Ishikawa (cell line): Measurements from ENCODE around the gene GRIK4.

Experiments used
- CEBPB ChIP-seq: IDR thresholded peaks from 2 replicates; pipeline ENCODE4 v1.6.1; 2012
- CREB1 ChIP-seq: IDR thresholded peaks from 2 replicates; pipeline ENCODE4 v1.6.1; 2012; ENCODE audit warnings: low read depth
- EGR1 ChIP-seq: IDR thresholded peaks from 2 replicates; pipeline ENCODE4 v1.6.1; 2012
- EP300 ChIP-seq: IDR thresholded peaks from 2 replicates; pipeline ENCODE4 v1.6.1; 2012; ENCODE audit warnings: borderline replicate concordance
- FOXM1 ChIP-seq: IDR thresholded peaks from 2 replicates; pipeline ENCODE4 v1.6.1; 2012; ENCODE audit warnings: low read depth, borderline replicate concordance
- MAX ChIP-seq: IDR thresholded peaks from 2 replicates; pipeline ENCODE4 v1.6.1; 2012
- NFIC ChIP-seq: IDR thresholded peaks from 2 replicates; pipeline ENCODE4 v1.6.1; 2012
- RAD21 ChIP-seq: IDR thresholded peaks from 2 replicates; pipeline ENCODE4 v1.6.1; 2012; ENCODE audit warnings: low read depth
- REST ChIP-seq: IDR thresholded peaks from 2 replicates; pipeline ENCODE4 v1.6.1; 2012; ENCODE audit warnings: low read depth, mild to moderate bottlenecking
- TAF1 ChIP-seq: IDR thresholded peaks from 2 replicates; pipeline ENCODE4 v1.6.1; 2012; ENCODE audit warnings: low read depth, mild to moderate bottlenecking
- TCF12 ChIP-seq: IDR thresholded peaks from 2 replicates; pipeline ENCODE4 v1.6.1; 2012; ENCODE audit warnings: low read depth
- TEAD4 ChIP-seq: IDR thresholded peaks from 2 replicates; pipeline ENCODE4 v1.6.1; 2012
- USF1 ChIP-seq: IDR thresholded peaks from 2 replicates; pipeline ENCODE4 v1.6.1; 2012
- YY1 ChIP-seq: IDR thresholded peaks from 2 replicates; pipeline ENCODE4 v1.6.1; 2012; ENCODE audit warnings: low read depth
- ZBTB7A ChIP-seq: IDR thresholded peaks from 2 replicates; pipeline ENCODE4 v1.6.1; 2012; ENCODE audit warnings: low read depth

Gene GRIK4

GRCh38 chr11:120918257-120918656 is 406.7 kb downstream of the GRIK4 start:
- TF ChIP-seq CEBPB = no peak
- TF ChIP-seq NFIC = no peak
- no peak for TF ChIP-seq USF1
- TF ChIP-seq TAF1 = no peak
- no peak for TF ChIP-seq EP300
- TF ChIP-seq REST = no peak
- TF ChIP-seq ZBTB7A = no peak
- no peak for TF ChIP-seq MAX
- no peak for TF ChIP-seq RAD21
- no peak for TF ChIP-seq TEAD4

GRCh38 chr11:120919045-120919444 is 407.5 kb downstream of the GRIK4 start:
- no peak for TF ChIP-seq TAF1
- no peak for TF ChIP-seq YY1
- no peak for TF ChIP-seq TEAD4
- TF ChIP-seq RAD21 = no peak
- TF ChIP-seq ZBTB7A = no peak
- TF ChIP-seq USF1 = no peak
- TF ChIP-seq NFIC = no peak
- TF ChIP-seq EGR1 = no peak
- no peak for TF ChIP-seq REST
- TF ChIP-seq TCF12 = no peak
- TF ChIP-seq CEBPB = no peak
- TF ChIP-seq EP300 = no peak
- no peak for TF ChIP-seq MAX
- no peak for TF ChIP-seq FOXM1
- no peak for TF ChIP-seq CREB1

- TF ChIP-seq TEAD4 (no peak), CEBPB (no peak), USF1 (no peak), RAD21 (no peak), ZBTB7A (no peak), TAF1 (no peak), EGR1 (no peak), NFIC (no peak), CREB1 (no peak), EP300 (no peak)
Measured at GRCh38 chr11:120919566-120919965, 408.0 kb downstream of the GRIK4 start.

GRCh38 chr11:120923866-120924508 is 412.4 kb downstream of the GRIK4 start:
- TF ChIP-seq NFIC = no peak
- no peak for TF ChIP-seq RAD21
- no peak for TF ChIP-seq CREB1
- TF ChIP-seq USF1 = no peak
- no peak for TF ChIP-seq ZBTB7A
- TF ChIP-seq FOXM1 = no peak
- no peak for TF ChIP-seq REST
